BJ (cell line): ENCODE data around the gene SLC39A3. TPM values are rescaled to one million over a fixed set of nuclear protein-coding genes. Genes with fewer than 3 reads are reported as not detected.

Experiments
- CTCF ChIA-PET: fragments of 350-600 bp; formaldehyde crosslinking; extraction: SDS; loops from one replicate; lab custom pipeline; 2021; ENCODE audit warnings: antibody characterized with exemption, inconsistent platforms; lab: Yijun Ruan, JAX
- POLR2A ChIA-PET: fragments of 300-600 bp; sonication (Branson Sonifier 250); formaldehyde crosslinking; extraction: SDS; loops from one replicate; lab custom pipeline; 2021; ENCODE audit warnings: antibody characterized with exemption; lab: Charles Lee
- DNase-seq: peaks from one replicate; pipeline ENCODE4 v3.0.0-alpha.2; 2011; ENCODE audit warnings: low read depth
- H3K27me3 ChIP-seq: 2 replicates; pipeline ENCODE4 v1.6.0; 2011; ENCODE audit warnings: low read length; ENCODE audit not compliant: control insufficient read depth, insufficient read depth
- H3K36me3 ChIP-seq: 2 replicates; pipeline ENCODE4 v1.5.1; 2011; ENCODE audit warnings: low read length; ENCODE audit not compliant: control insufficient read depth, insufficient read depth
- H3K4me3 ChIP-seq: 2 replicates; pipeline ENCODE4 v1.5.1; 2011; ENCODE audit warnings: low read depth, mild to moderate bottlenecking, control low read depth, low read length
- CTCF ChIP-seq: IDR thresholded peaks from 2 replicates; pipeline ENCODE4 v1.5.1; 2011; ENCODE audit warnings: low read depth, mild to moderate bottlenecking, control low read depth, inconsistent platforms, low read length, moderate library complexity; ENCODE audit not compliant: insufficient read depth
- polyA plus RNA-seq: library from polyadenylated mRNA; depleted of rRNA; stranded (reverse); fragments of >200 nt; gene quantifications from 2 replicates; pipeline ENCODE4 v1.2.3, GENCODE V29; 2011

Gene SLC39A3
- polyA plus RNA-seq, 1 experiment = 67.9 TPM

- POLR2A ChIA-PET = no interaction called here
- CTCF ChIA-PET = interaction anchor here (1.3 to 3.0 kb wide), 2 partner anchors 19 to 120 kb away, joined by 5 to 13 read pairs; no protein-coding TSS in a partner anchor
These were observed 28.7 kb upstream of the SLC39A3 start for GRCh38 chr19:2768365-2769132.

GRCh38 chr19:2767688-2768087, 27.9 kb upstream of the SLC39A3 start:
- POLR2A ChIA-PET = no interaction called here
- no peak for TF ChIP-seq CTCF

More at GRCh38 chr19:2768365-2769132, 28.7 kb upstream of the SLC39A3 start:
- Histone ChIP-seq H3K36me3 (peaks cover 24% of the 10 kb centered on the region), H3K27me3 (no peaks in the 10 kb centered on the region), H3K4me3 (no peak overlapping the region)
- no peak for TF ChIP-seq CTCF
- no peak for DNase-seq

GRCh38 chr19:2766594-2767372, 27.0 kb upstream of the SLC39A3 start:
- POLR2A ChIA-PET = no interaction called here
- CTCF ChIA-PET = no interaction called here
- Histone ChIP-seq H3K36me3 (peaks cover 34% of the 10 kb centered on the region), H3K4me3 (no peak overlapping the region), H3K27me3 (no peaks in the 10 kb centered on the region)
- no peak for TF ChIP-seq CTCF
- no peak for DNase-seq

More at GRCh38 chr19:2767688-2768087, 27.9 kb upstream of the SLC39A3 start:
- Histone ChIP-seq H3K36me3 (peaks cover 29% of the 10 kb centered on the region), H3K27me3 (no peaks in the 10 kb centered on the region), H3K4me3 (no peak overlapping the region)
- DNase-seq = no peak
- CTCF ChIA-PET = no interaction called here

- POLR2A ChIA-PET = no interaction called here
- CTCF ChIA-PET = no interaction called here
- H3K4me3 ChIP-seq = no peak overlapping the region
- H3K27me3 ChIP-seq = no peaks in the 10 kb centered on the region
- peaks cover 39% of the 10 kb centered on the region for H3K36me3 ChIP-seq
- DNase-seq = no peak
- TF ChIP-seq CTCF = no peak
These were observed 25.6 kb upstream of the SLC39A3 start for GRCh38 chr19:2765376-2765775.

- no peaks in the 10 kb centered on the region for H3K27me3 ChIP-seq
- no peak for TF ChIP-seq CTCF
- no peak for DNase-seq
- H3K4me3 ChIP-seq = no peak overlapping the region
- H3K36me3 ChIP-seq = peaks cover 39% of the 10 kb centered on the region
- POLR2A ChIA-PET = no interaction called here
- CTCF ChIA-PET = no interaction called here
These were observed 25.1 kb upstream of the SLC39A3 start for GRCh38 chr19:2764945-2765344.
